ENCODE results near the gene B3GNT4. TPM values are rescaled to one million over a fixed set of nuclear protein-coding genes. Genes with fewer than 3 reads are reported as not detected.
"Not testable (repeated sequence)": the region's sequence is repeated elsewhere in the genome, so short reads cannot be mapped to it uniquely, and the experiment has no call there.

The B3GNT4 gene
- total and polyA plus RNA-seq, 2 donors (not counting 3 experiments of a cell fraction or from before 2014, with no cell fraction given), result 0.11 to 0.31 TPM

GRCh38 chr12:122174155-122174845 is 29.2 kb upstream of the B3GNT4 start, which contains the start of gene IL31:
TSS of gene IL31 (minus strand) at chr12:122174221. CDS start at chr12:122174172, 49 bp downstream.
- Histone ChIP-seq H3K4me1 (ENCODE audit: control insufficient read depth, extremely low read depth, insufficient read depth, low read length) (no peaks in the 10 kb centered on the region), H3K36me3 (ENCODE audit: control insufficient read depth in 2 of 2, extremely low read depth in 1 of 2, insufficient read depth in 2 of 2, low read length in 2 of 2) (no peaks in the 10 kb centered on the region), H3K4me2 (ENCODE audit: insufficient read depth, low read length) (no peak within 1 kb of the TSS), H3K9ac (replicated peaks; ENCODE audit: extremely low read depth, insufficient read depth, low read length) (no peak within 1 kb of the TSS), H3K9me1 (replicated peaks; ENCODE audit: control insufficient read depth, extremely low read depth, insufficient read depth, low read length) (no peaks in the 10 kb centered on the region), H3K27ac (ENCODE audit: insufficient read depth, low read depth, low read length) (no peak within 1 kb of the TSS), H2AFZ (ENCODE audit: low read depth, low read length) (no peak within 1 kb of the TSS), H3K27me3 (ENCODE audit: control insufficient read depth in 2 of 2, insufficient read depth in 2 of 2, low read length in 2 of 2) (no peaks in the 10 kb centered on the region), H3K9me3 (replicated peaks; ENCODE audit: control insufficient read depth, insufficient read depth, low read length) (no peaks in the 10 kb centered on the region), H3K4me3 (replicated peaks in 1 of 3; ENCODE audit: insufficient read depth in 1 of 3, low read depth in 1 of 3, low read length in 3 of 3) (no peak within 1 kb of the TSS), H3K79me2 (ENCODE audit: control insufficient read depth, insufficient read depth, low read length) (no peaks in the 10 kb centered on the region), H4K20me1 (replicated peaks; ENCODE audit: control insufficient read depth, extremely low read depth, insufficient read depth, low read length) (no peaks in the 10 kb centered on the region)
- intact Hi-C loops (cut with micrococcal nuclease) (no loop called here), dilution Hi-C loops (cut with MboI; ENCODE audit: extremely low pct_ligation_motif_present, low sequenced_read_pairs) (no loop called here)
- ChIA-PET POLR2A (no interaction called here), CTCF (no interaction called here)
- DNase-seq (ENCODE audit: low read depth, low spot score) (no peak), FAIRE-seq (no peak)
- no TSS peak for BruUV-seq (replicated peaks)
- TF ChIP-seq POLR2AphosphoS5 (IDR thresholded peaks at IDR 0.05; ENCODE audit: insufficient read depth, low read depth, low read length) (no peak), GATA2 (IDR thresholded peaks at IDR 0.05; ENCODE audit: insufficient read depth, insufficient read length, low read depth, low read length) (no peak)

- FAIRE-seq; dilution Hi-C loops (cut with MboI; ENCODE audit: extremely low pct_ligation_motif_present, low sequenced_read_pairs); H3K9me3 ChIP-seq (replicated peaks; ENCODE audit: control insufficient read depth, insufficient read depth, low read length); BruUV-seq (replicated peaks); H3K27ac ChIP-seq (ENCODE audit: insufficient read depth, low read depth, low read length); POLR2A ChIA-PET; H3K79me2 ChIP-seq (ENCODE audit: control insufficient read depth, insufficient read depth, low read length); H2AFZ ChIP-seq (ENCODE audit: low read depth, low read length); intact Hi-C loops (cut with micrococcal nuclease); DNase-seq (ENCODE audit: low read depth, low spot score); H3K4me3 ChIP-seq (replicated peaks in 1 of 3; ENCODE audit: insufficient read depth in 1 of 3, low read depth in 1 of 3, low read length in 3 of 3); H3K36me3 ChIP-seq (ENCODE audit: control insufficient read depth in 2 of 2, extremely low read depth in 1 of 2, insufficient read depth in 2 of 2, low read length in 2 of 2); H3K9me1 ChIP-seq (replicated peaks; ENCODE audit: control insufficient read depth, extremely low read depth, insufficient read depth, low read length); H3K4me2 ChIP-seq (ENCODE audit: insufficient read depth, low read length); H3K27me3 ChIP-seq (ENCODE audit: control insufficient read depth in 2 of 2, insufficient read depth in 2 of 2, low read length in 2 of 2); H3K4me1 ChIP-seq (ENCODE audit: control insufficient read depth, extremely low read depth, insufficient read depth, low read length); H3K9ac ChIP-seq (replicated peaks; ENCODE audit: extremely low read depth, insufficient read depth, low read length); H4K20me1 ChIP-seq (replicated peaks; ENCODE audit: control insufficient read depth, extremely low read depth, insufficient read depth, low read length): not testable (repeated sequence)
- CTCF ChIA-PET, result interaction anchor here (0.6 to 1.2 kb wide), 2 partner anchors 14 to 54 kb away, joined by 3 read pairs; no protein-coding TSS in a partner anchor
These were observed 27.0 kb upstream of the B3GNT4 start for GRCh38 chr12:122176473-122176872.
